Upper lobe of left lung (tissue), 4 donors: ENCODE measurements around the gene NUDT8.

ENCODE experiments used
- CTCF ChIP-seq, 6 experiments: fragments of 450-650 bp in 4 of 6; fragments of 200-600 bp in 2 of 6; sonication (generic) in 2 of 6; IDR thresholded peaks; one replicate each; pipeline ENCODE4 v1.5.1; 2016 to 2019; ENCODE audit warnings: antibody characterized with exemption in 6 of 6
- EP300 ChIP-seq, 4 donors: sonication (generic); formaldehyde crosslinking; IDR thresholded peaks; one replicate each; pipeline ENCODE4 v1.5.1; 2017; ENCODE audit warnings: antibody characterized with exemption in 4 of 4, control low read depth in 2 of 4
- POLR2A ChIP-seq, 4 donors: fragments of 450-650 bp; IDR thresholded peaks; one replicate each; pipeline ENCODE4 v1.5.1; 2016 to 2017; ENCODE audit warnings: antibody characterized with exemption in 4 of 4, mild to moderate bottlenecking in 2 of 4
- POLR2AphosphoS5 ChIP-seq, 2 donors: sonication (generic); formaldehyde crosslinking; IDR thresholded peaks; one replicate each; pipeline ENCODE4 v1.5.1; 2017; ENCODE audit warnings: antibody characterized with exemption in 2 of 2

DNA sequence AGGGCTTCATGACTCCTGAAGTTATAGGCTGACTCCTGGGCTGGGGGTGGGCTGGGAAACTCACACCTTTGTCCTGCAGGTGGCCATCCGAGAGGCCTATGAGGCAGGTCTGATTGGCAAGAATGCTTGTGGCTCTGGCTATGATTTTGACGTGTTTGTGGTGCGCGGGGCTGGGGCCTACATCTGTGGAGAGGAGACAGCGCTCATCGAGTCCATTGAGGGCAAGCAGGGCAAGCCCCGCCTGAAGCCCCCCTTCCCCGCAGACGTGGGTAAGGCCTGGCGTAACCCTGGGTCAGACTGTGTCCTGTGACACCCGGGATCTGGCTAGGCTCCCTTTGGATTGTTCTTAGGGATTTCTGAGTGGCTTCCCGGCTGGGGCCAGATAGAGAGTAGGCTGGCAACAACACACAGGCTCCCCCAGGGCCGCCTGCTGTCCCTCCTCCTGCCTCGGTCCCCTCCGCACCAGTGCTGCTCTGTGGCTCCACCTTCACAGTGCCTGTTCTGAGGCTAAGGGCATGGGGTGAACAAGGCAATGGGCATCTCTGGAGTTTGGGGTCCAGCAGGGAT, 19.4 kb downstream of the NUDT8 start:
- TF ChIP-seq CTCF (IDR thresholded peaks at IDR 0.05) = no peak
- TF ChIP-seq POLR2A (IDR thresholded peaks at IDR 0.05) = no peak
- no peak for TF ChIP-seq EP300 (IDR thresholded peaks at IDR 0.05)
- TF ChIP-seq POLR2AphosphoS5 (IDR thresholded peaks at IDR 0.05) = no peak
